ENCODE measurements around the gene SCTR. TPM values are rescaled to one million over a fixed set of nuclear protein-coding genes. Genes with fewer than 3 reads are reported as not detected.

SCTR gene
- total and polyA plus RNA-seq, 2 of the 13 experiments (the other 11 are each of a cell fraction or from before 2014, with no cell fraction given) = not detected

GRCh38 chr2:119407430-119408220 is 116.7 kb downstream of the SCTR start (continued):
- TF ChIP-seq TEAD3 (CRISPR knock-in tag; optimal IDR thresholded peaks at IDR 0.05; ENCODE audit: borderline replicate concordance) (peak; percentile 7), ZNF280B (CRISPR knock-in tag; IDR thresholded peaks at IDR 0.05; ENCODE audit: borderline replicate concordance) (no peak), KIAA2018 (CRISPR knock-in tag; IDR thresholded peaks at IDR 0.05; ENCODE audit: borderline replicate concordance) (no peak), ZBTB4 (CRISPR knock-in tag; IDR thresholded peaks at IDR 0.05; ENCODE audit: borderline replicate concordance) (no peak), THAP7 (CRISPR knock-in tag; IDR thresholded peaks at IDR 0.05) (no peak), HMGXB3 (CRISPR knock-in tag; IDR thresholded peaks at IDR 0.05; ENCODE audit: borderline replicate concordance) (0 out of 2 replicates have a peak, but pooled peaks have one; percentile 43), ZNF570 (CRISPR knock-in tag; IDR thresholded peaks at IDR 0.05; ENCODE audit: borderline replicate concordance) (no peak)
